Psoas muscle (tissue), 8 donors: ENCODE measurements around the gene ACSS2. TPM values are rescaled to one million over a fixed set of nuclear protein-coding genes. Genes with fewer than 3 reads are reported as not detected.

Source experiments
- ATAC-seq, 4 donors: fragments of 200-7000 bp; cut with Tn5 transposase; one replicate each; pipeline ENCODE4 v1.9.1; 2020; ENCODE audit warnings: moderate library complexity in 3 of 4, mild to moderate bottlenecking in 2 of 4
- DNase-seq, 2 donors: peaks; one replicate each; pipeline ENCODE4 v3.0.0-alpha.2; 2020
- H3K27ac ChIP-seq: fragments of 200-600 bp; one replicate; pipeline ENCODE4 v1.8.0; 2022
- H3K27me3 ChIP-seq, 3 donors: fragments of 200-600 bp in 1 of 3; one replicate each; pipeline versions ENCODE4 v1.6.1 to v1.8.0; 2013 to 2022; ENCODE audit warnings: low read length in 2 of 3, mild to moderate bottlenecking in 2 of 3, moderate library complexity in 1 of 3; ENCODE audit not compliant: insufficient read depth in 3 of 3
- H3K36me3 ChIP-seq, 2 donors: fragments of 200-600 bp in 1 of 2; one replicate each; pipeline versions ENCODE4 v1.6.1 to v1.8.0; 2013 to 2022; ENCODE audit warnings: low read depth in 1 of 2, mild to moderate bottlenecking in 1 of 2, moderate library complexity in 1 of 2; ENCODE audit not compliant: insufficient read depth in 1 of 2
- H3K4me1 ChIP-seq: fragments of 200-600 bp; one replicate; pipeline ENCODE4 v1.8.0; 2022
- H3K4me3 ChIP-seq: fragments of 200-600 bp; one replicate; pipeline ENCODE4 v1.8.0; 2022; ENCODE audit warnings: mild to moderate bottlenecking
- H3K9me3 ChIP-seq: fragments of 200-600 bp; one replicate; pipeline ENCODE4 v1.8.0; 2022
- CTCF ChIP-seq: fragments of 200-600 bp; IDR thresholded peaks from one replicate; pipeline ENCODE4 v1.8.0; 2022; ENCODE audit warnings: antibody characterized with exemption
- WGBS, 3 donors: extraction: QIAGEN DNeasy Blood & Tissue Kit; methylation state at CpG; one replicate each; pipeline versions ENCODE4 v1.1.6 to v1.1.7; 2013; 5-methylcytosine and 5-hydroxymethylcytosine counted together
- intact Hi-C, 2 donors: fragments of 100-400 bp; cut with DNase I; formaldehyde crosslinking; loops; one replicate each; pipeline versions ENCODE4 v1.11.0 to v1.14.2; 2022
- polyA plus RNA-seq, 3 donors: library from polyadenylated mRNA; stranded (reverse); fragments of 200-250 nt; gene quantifications; one replicate each; pipeline ENCODE4 v1.2.3, GENCODE V29; 2013
- total RNA-seq, 4 donors: library from RNA; stranded (reverse); fragmentation: NEBNext Ultra II Directional in 2 of 4; extraction: Animal tissue kit (Norgen Biotek cat#: 25700) in 2 of 4; gene quantifications; one replicate each; pipeline versions ENCODE4 v1.2.1 to v1.2.4, GENCODE V29; 2021 to 2023
- donor health status: healthy with polysubstance abuse.
- donor health status: DM: no; HTN: no; CAD: no; lungs with moderate emphysema.
- donor health status: Bipolar disorder and iron deficiency.
- donor health status: healthy.
- donor health status: DM: yes; HTN: yes; CAD: no.
- donor health status: DM: no; HTN: no; CAD: no.
- donor health status: DM: no; HTN: no; CAD: no.
- donor health status: DM: yes; HTN: yes; CAD: no.

ACSS2 gene
- total and polyA plus RNA-seq, 7 donors = 15.9 to 161 (median 106) TPM

DNA sequence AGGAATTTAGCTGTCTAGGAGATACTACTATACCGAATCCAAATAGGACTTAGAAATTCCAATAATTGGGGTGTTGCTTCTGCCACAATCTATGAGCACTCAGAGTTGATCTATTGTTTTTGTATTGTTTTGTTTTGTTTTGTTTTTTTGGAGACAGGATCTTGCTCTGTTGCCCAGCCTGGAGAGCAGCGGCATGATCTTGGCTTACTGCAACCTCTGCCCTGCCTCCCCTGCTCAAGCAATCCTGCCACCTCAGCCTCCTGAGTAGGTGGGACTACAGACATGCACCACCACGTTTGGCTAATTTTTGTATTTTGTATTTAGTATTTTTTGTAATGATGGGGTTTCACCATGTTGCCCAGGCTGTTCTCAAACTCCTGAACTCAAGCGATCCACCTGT lies 7.4 kb downstream of the ACSS2 start:
- Histone ChIP-seq H3K27ac (peak overlapping the region; percentile 37), H3K4me1 (peaks cover 43% of the 10 kb centered on the region), H3K9me3 (no peaks in the 10 kb centered on the region), H3K4me3 (no peak overlapping the region), H3K36me3 (peaks cover 0 to 54% of the 10 kb centered on the region in 2 donors), H3K27me3 (no peaks in the 10 kb centered on the region)
- 79 to 83% (median 82%) methylated on average over 4 of the region's 4 CpGs for WGBS, 3 donors
- no peak for TF ChIP-seq CTCF
- ATAC-seq (no peak), DNase-seq (no peak)
- intact Hi-C loops = no loop called here

DNA sequence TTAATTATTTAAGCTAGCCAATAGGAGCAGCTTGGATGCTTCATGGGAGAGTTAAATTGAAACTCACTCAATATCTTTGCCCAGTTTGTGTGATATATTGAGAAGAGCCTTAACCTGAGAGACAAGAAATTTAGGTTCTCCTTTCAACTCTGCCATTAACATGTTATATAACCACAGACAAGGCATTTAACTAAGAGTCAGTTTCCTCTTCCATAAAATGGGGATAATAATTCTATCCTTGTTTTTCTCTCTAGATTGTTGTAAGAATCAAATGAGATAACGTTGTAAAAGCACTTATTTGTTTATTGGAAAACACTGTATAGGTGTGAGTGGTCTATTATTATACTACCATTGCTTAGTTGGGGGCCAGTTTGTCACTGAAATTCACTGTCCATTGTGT lies 7.8 kb downstream of the ACSS2 start:
- 71 to 79% (median 76%) methylated on average over 1 of the region's 1 CpG for WGBS, 3 donors
- no peak for TF ChIP-seq CTCF
- H3K27me3 ChIP-seq = no peaks in the 10 kb centered on the region
- no peak overlapping the region for H3K4me3 ChIP-seq
- no peak for DNase-seq
- peaks cover 0 to 54% of the 10 kb centered on the region in 2 donors for H3K36me3 ChIP-seq
- ATAC-seq = no peak
- H3K9me3 ChIP-seq = no peaks in the 10 kb centered on the region
- peak overlapping the region; percentile 37 for H3K27ac ChIP-seq
- peaks cover 44% of the 10 kb centered on the region for H3K4me1 ChIP-seq
- intact Hi-C loops = no loop called here

DNA sequence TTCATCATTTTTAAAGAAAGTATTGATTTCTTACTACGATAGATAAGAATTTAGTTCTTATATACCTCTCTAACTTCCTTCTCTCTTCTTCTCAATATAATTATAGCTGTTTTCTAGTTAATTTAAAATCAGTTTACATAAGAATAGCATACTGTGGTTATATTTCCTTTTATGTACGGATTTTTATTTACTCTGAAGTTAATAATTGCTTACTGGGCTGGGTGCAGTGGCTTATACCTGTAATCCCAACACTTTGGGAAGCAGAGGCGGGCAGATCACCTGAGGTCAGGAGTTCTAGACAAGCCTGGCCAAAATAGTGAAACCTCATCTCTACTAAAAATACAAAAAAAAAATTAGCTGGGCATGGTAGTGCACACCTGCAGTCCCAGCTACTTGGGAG lies 9.7 kb downstream of the ACSS2 start:
- Histone ChIP-seq H3K36me3 (peaks cover 0 to 54% of the 10 kb centered on the region in 2 donors), H3K4me1 (peaks cover 45% of the 10 kb centered on the region), H3K9me3 (no peaks in the 10 kb centered on the region), H3K27ac (no peak overlapping the region), H3K27me3 (no peaks in the 10 kb centered on the region), H3K4me3 (no peak overlapping the region)
- DNase-seq = no peak
- 93 to 95% (median 94%) methylated on average over 3 of the region's 3 CpGs for WGBS, 3 donors
- no peak for TF ChIP-seq CTCF
- intact Hi-C loops = no loop called here
- ATAC-seq = no peak

- TF ChIP-seq CTCF = no peak
- Histone ChIP-seq H3K27me3 (no peaks in the 10 kb centered on the region), H3K4me3 (no peak overlapping the region), H3K36me3 (peaks cover 0 to 49% of the 10 kb centered on the region in 2 donors), H3K9me3 (no peaks in the 10 kb centered on the region), H3K27ac (peak overlapping the region; percentile 70), H3K4me1 (peaks cover 50% of the 10 kb centered on the region)
- WGBS, 3 donors = 11 to 17% (median 11%) methylated on average over 3 of the region's 3 CpGs
- intact Hi-C loops = no loop called here
- no peak for DNase-seq
- ATAC-seq = no peak
Observed at GRCh38 chr20:34887023-34887422, 10.6 kb downstream of the ACSS2 start.

DNA sequence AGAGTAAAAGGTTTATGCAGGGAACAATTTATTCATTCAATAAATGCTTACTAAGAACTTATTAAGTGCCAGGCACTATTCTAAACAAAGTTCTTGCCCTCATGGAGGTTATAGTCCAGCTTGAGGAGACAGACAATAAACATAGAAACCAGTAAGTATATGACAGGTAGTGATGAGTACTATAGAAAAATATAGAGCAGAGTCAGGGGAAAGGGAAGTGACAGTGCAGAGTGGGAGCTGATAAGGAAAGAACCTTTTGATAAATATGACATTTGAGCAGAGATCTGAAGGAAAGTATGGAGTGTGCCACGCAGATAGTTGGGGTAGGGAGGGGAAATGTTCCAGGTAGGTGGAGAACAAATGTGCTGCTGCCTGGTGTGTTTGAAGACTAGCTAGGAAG lies 12.1 kb downstream of the ACSS2 start:
- Histone ChIP-seq H3K27ac (peak overlapping the region; percentile 70), H3K4me3 (no peak overlapping the region), H3K9me3 (no peaks in the 10 kb centered on the region), H3K4me1 (peaks cover 43% of the 10 kb centered on the region), H3K27me3 (no peaks in the 10 kb centered on the region), H3K36me3 (peaks cover 0 to 41% of the 10 kb centered on the region in 2 donors)
- DNase-seq = no peak
- no peak for TF ChIP-seq CTCF
- ATAC-seq = peak in 2 of 4 donors; percentile 6 to 24
- WGBS, 3 donors = 58 to 74% (median 60%) methylated on average over 1 of the region's 1 CpG
- intact Hi-C loops = no loop called here
